A549 (cell line): ENCODE data around the gene PSMA2. TPM values are rescaled to one million over a fixed set of nuclear protein-coding genes. Genes with fewer than 3 reads are reported as not detected.

Experiments
- ATAC-seq, 2 experiments: fragments of 200-7000 bp in 1 of 2; fragments of >200 bp in 1 of 2; cut with Nextera tagmentation in 1 of 2; cut with Tn5 transposase in 1 of 2; 3 replicates each; pipeline versions ENCODE4 v1.8.0 to v1.9.1; 2018 to 2020; ENCODE audit warnings: mild to moderate bottlenecking in 1 of 2, moderate library complexity in 1 of 2
- CTCF ChIA-PET: fragments of 300-600 bp; sonication (Branson Sonifier 250); formaldehyde crosslinking; extraction: SDS; loops from one replicate; lab custom pipeline; 2021; ENCODE audit warnings: antibody characterized with exemption, inconsistent platforms; lab: Yijun Ruan, JAX
- POLR2A ChIA-PET: fragments of 350-600 bp; formaldehyde crosslinking; extraction: SDS; loops from one replicate; lab custom pipeline; 2021; ENCODE audit warnings: antibody characterized with exemption, inconsistent platforms; lab: Yijun Ruan, JAX
- DNase-seq, 2 experiments: peaks; one replicate each; pipeline versions ENCODE4 v3.0.0 to v3.0.0-alpha.2; 2011 to 2016; ENCODE audit warnings: low read depth in 1 of 2, low spot score in 1 of 2
- FAIRE-seq: peaks from 2 replicates; lab custom pipeline; 2011; peaks lifted over from hg19 to GRCh38; lab: Jason Lieb, UNC
- H3K27ac ChIP-seq, 2 experiments: fragments of >200 bp; sonication (Bioruptor Twin); formaldehyde crosslinking; 3 replicates each; pipeline ENCODE4 v1.5.1; 2016 to 2017
- H3K4me1 ChIP-seq: fragments of >200 bp; sonication (Bioruptor Twin); formaldehyde crosslinking; 3 replicates; pipeline ENCODE4 v1.6.1; 2016
- H3K4me2 ChIP-seq: fragments of >200 bp; sonication (Bioruptor Twin); formaldehyde crosslinking; 3 replicates; pipeline ENCODE4 v1.6.1; 2016
- H3K4me3 ChIP-seq: fragments of >200 bp; sonication (Bioruptor Twin); formaldehyde crosslinking; 3 replicates; pipeline ENCODE4 v1.5.1; 2016
- H3K9me3 ChIP-seq: fragments of >200 bp; sonication (Bioruptor Twin); formaldehyde crosslinking; 3 replicates; pipeline ENCODE4 v1.6.1; 2016
- CBX2 ChIP-seq: fragments of 200-600 bp; sonication (generic); IDR thresholded peaks from 2 replicates; pipeline ENCODE4 v1.6.1; 2016; ENCODE audit warnings: low read depth, mild to moderate bottlenecking, borderline replicate concordance
- CEBPB ChIP-seq, 2 experiments: fragments of >200 bp in 1 of 2; sonication (Bioruptor Twin) in 1 of 2; formaldehyde crosslinking in 1 of 2; IDR thresholded peaks; 2 replicates each; pipeline ENCODE4 v1.6.1; 2012 to 2016
- CHD2 ChIP-seq: fragments of 150-350 bp; IDR thresholded peaks from 2 replicates; pipeline ENCODE4 v1.6.1; 2014; ENCODE audit warnings: low read length; ENCODE audit not compliant: partially characterized antibody
- CHD4 ChIP-seq: fragments of 200-600 bp; sonication (generic); IDR thresholded peaks from 2 replicates; pipeline ENCODE4 v1.6.1; 2016; ENCODE audit warnings: antibody characterized with exemption, mild to moderate bottlenecking, borderline replicate concordance
- GATA3 ChIP-seq: IDR thresholded peaks from 2 replicates; pipeline ENCODE4 v1.6.1; 2012; ENCODE audit warnings: borderline replicate concordance
- HOXA7 ChIP-seq: fragments of 250-450 bp; sonication (Bioruptor Pico); IDR thresholded peaks from 2 replicates; pipeline ENCODE4 v1.5.0; 2020; ENCODE audit warnings: mild to moderate bottlenecking, moderate library complexity
- HOXB5 ChIP-seq: fragments of 250-450 bp; sonication (Bioruptor Pico); IDR thresholded peaks from 2 replicates; pipeline ENCODE4 v1.5.0; 2020; ENCODE audit warnings: mild to moderate bottlenecking, moderate library complexity
- JUN ChIP-seq, 2 experiments: fragments of >200 bp; sonication (Bioruptor Twin); formaldehyde crosslinking; IDR thresholded peaks; 2 replicates in 1 of 2; 3 replicates in 1 of 2; pipeline ENCODE4 v1.6.1; 2016 to 2017
- MAZ ChIP-seq: fragments of 150-350 bp; IDR thresholded peaks from 2 replicates; pipeline ENCODE4 v1.6.1; 2014; ENCODE audit warnings: antibody characterized with exemption, low read depth, low read length, borderline replicate concordance
- NFE2L2 ChIP-seq: fragments of 150-350 bp; conservative IDR thresholded peaks from 2 replicates; pipeline ENCODE4 v1.6.1; 2014; ENCODE audit warnings: low read length
- NPAS2 ChIP-seq: fragments of 250-450 bp; sonication (Bioruptor Pico); IDR thresholded peaks from 2 replicates; pipeline ENCODE4 v1.8.0; 2022; ENCODE audit warnings: mild to moderate bottlenecking, moderate library complexity, borderline replicate concordance
- POLR2A ChIP-seq: IDR thresholded peaks from 2 replicates; pipeline ENCODE4 v1.6.1; 2012; ENCODE audit warnings: mild to moderate bottlenecking, low read length
- POLR2AphosphoS2 ChIP-seq: conservative IDR thresholded peaks from 2 replicates; pipeline ENCODE4 v1.6.1; 2012; ENCODE audit warnings: low read length, improper control_type of control experiment, inconsistent platforms
- RAD21 ChIP-seq, 2 experiments: fragments of >200 bp in 1 of 2; sonication (Bioruptor Twin) in 1 of 2; formaldehyde crosslinking in 1 of 2; IDR thresholded peaks in 1 of 2; conservative IDR thresholded peaks in 1 of 2; 2 replicates in 1 of 2; 3 replicates in 1 of 2; pipeline ENCODE4 v1.6.1; 2012 to 2018; ENCODE audit warnings: inconsistent platforms in 1 of 2
- RCOR1 ChIP-seq: fragments of 150-350 bp; IDR thresholded peaks from 2 replicates; pipeline ENCODE4 v1.6.1; 2014; ENCODE audit warnings: antibody characterized with exemption, low read length, low read depth
- RFX5 ChIP-seq: fragments of 450-650 bp; IDR thresholded peaks from 2 replicates; pipeline ENCODE4 v1.7.1; 2014; ENCODE audit warnings: antibody characterized with exemption, mild to moderate bottlenecking, moderate library complexity
- ZC3H11A ChIP-seq: fragments of 450-650 bp; IDR thresholded peaks from 2 replicates; pipeline ENCODE4 v1.6.1; 2014; ENCODE audit warnings: antibody characterized with exemption, mild to moderate bottlenecking
- ZFP36 ChIP-seq: fragments of 450-650 bp; IDR thresholded peaks from 2 replicates; pipeline ENCODE4 v1.6.1; 2014; ENCODE audit warnings: borderline replicate concordance; ENCODE audit not compliant: partially characterized antibody
- ZNF302 ChIP-seq: fragments of 250-450 bp; sonication (Bioruptor Pico); IDR thresholded peaks from 2 replicates; pipeline ENCODE4 v1.9.0; 2021; ENCODE audit warnings: inconsistent platforms, mild to moderate bottlenecking, moderate library complexity
- WGBS: methylation state at CpG from one replicate; pipeline ENCODE4 v1.1.6; 2017; ENCODE audit errors: missing lambda C conversion rate; 5-methylcytosine and 5-hydroxymethylcytosine counted together
- polyA plus RNA-seq, 4 experiments: library from polyadenylated mRNA; depleted of rRNA in 3 of 4; stranded (reverse); fragments of >200 nt; fragmentation: RNase III in 1 of 4; extraction: RNeasy Plus Mini Kit Qiagen cat#74134 plus additional on column Dnase treatment in 1 of 4; gene quantifications; 2 replicates in 3 of 4; 3 replicates in 1 of 4; pipeline ENCODE4 v1.2.3, GENCODE V29; 2011 to 2017
- TF ChIP-seq, protein P1 (sequence below): IDR thresholded peaks from 2 replicates; pipeline ENCODE4 v1.6.1; 2012
- TF ChIP-seq, protein P2 (sequence below): fragments of 450-650 bp; IDR thresholded peaks from 2 replicates; pipeline ENCODE4 v1.6.1; 2014; ENCODE audit warnings: antibody characterized with exemption
- TF ChIP-seq, protein P3 (sequence below): IDR thresholded peaks from 2 replicates; pipeline ENCODE4 v1.6.1; 2012
- TF ChIP-seq, protein P4 (sequence below): fragments of >200 bp; sonication (Bioruptor Twin); formaldehyde crosslinking; IDR thresholded peaks from 3 replicates; pipeline ENCODE4 v1.6.1; 2016
- TF ChIP-seq, protein P5 (sequence below): IDR thresholded peaks from 2 replicates; pipeline ENCODE4 v1.6.1; 2012; ENCODE audit warnings: low read depth, borderline replicate concordance
- TF ChIP-seq, protein P6 (sequence below): fragments of 150-350 bp; IDR thresholded peaks from 2 replicates; pipeline ENCODE4 v1.6.1; 2014; ENCODE audit warnings: low read depth, mild to moderate bottlenecking, low read length
- TF ChIP-seq, protein P7 (sequence below): fragments of >200 bp; sonication (Bioruptor Twin); formaldehyde crosslinking; IDR thresholded peaks from 3 replicates; pipeline ENCODE4 v1.5.1; 2016

Gene PSMA2
- polyA plus RNA-seq, 2 of the 4 experiments (the other 2 are of a cell fraction) = 188 to 324 TPM

DNA sequence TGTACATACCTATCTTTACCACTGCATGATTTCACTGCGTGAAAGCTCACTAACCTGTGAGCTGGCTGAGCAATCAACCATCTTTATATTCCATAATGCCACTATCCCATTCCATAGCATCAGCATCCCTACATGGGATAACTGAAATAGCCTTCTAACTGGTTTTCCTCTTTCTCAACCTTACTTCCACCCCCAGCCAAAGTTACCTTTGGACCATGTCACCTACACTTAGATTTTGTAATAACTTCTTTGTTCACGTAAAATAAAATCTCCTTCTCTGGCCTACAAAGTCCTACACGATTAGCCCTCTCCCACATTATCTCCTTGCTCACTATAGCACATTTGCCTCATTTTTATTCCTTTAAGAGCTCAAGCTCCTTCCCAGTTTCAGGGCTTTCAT lies 2.5 kb downstream of the PSMA2 start (continued):
- TF ChIP-seq, protein P1, sequence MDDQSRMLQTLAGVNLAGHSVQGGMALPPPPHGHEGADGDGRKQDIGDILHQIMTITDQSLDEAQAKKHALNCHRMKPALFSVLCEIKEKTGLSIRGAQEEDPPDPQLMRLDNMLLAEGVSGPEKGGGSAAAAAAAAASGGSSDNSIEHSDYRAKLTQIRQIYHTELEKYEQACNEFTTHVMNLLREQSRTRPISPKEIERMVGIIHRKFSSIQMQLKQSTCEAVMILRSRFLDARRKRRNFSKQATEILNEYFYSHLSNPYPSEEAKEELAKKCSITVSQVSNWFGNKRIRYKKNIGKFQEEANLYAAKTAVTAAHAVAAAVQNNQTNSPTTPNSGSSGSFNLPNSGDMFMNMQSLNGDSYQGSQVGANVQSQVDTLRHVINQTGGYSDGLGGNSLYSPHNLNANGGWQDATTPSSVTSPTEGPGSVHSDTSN = no peak
- no peak for TF ChIP-seq RFX5

DNA sequence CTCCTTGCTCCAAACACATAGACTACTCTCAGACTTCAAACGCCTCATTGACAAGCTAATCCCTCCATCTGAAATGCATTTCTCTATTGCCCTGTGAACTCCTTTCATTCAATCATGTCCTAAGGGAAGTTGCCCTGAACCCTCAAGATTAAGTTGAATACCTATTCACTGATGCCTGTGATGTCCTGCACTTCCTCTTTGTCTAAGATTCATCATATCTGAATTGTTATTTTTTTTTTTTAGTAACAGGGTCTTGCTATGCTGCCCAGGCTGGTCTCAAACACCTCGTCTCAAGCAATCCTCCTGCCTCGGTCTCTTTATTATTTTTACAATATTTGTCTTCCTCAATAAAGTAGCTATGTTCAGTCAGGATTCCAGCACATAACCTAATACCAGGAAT lies 3.2 kb downstream of the PSMA2 start:
- DNase-seq (no peak), FAIRE-seq (no peak), ATAC-seq (no peak)
- no peak overlapping the region for H3K27ac ChIP-seq
- 62% methylated on average over 3 of the region's 3 CpGs for WGBS
- no peak overlapping the region for H3K4me2 ChIP-seq
- no peaks in the 10 kb centered on the region for H3K9me3 ChIP-seq
- no peak overlapping the region for H3K4me3 ChIP-seq
- H3K4me1 ChIP-seq = peaks cover 21% of the 10 kb centered on the region; the same call in 2 of the 3 replicates
- ChIA-PET POLR2A (no interaction called here), CTCF (interaction anchor here (0.5 to 6.1 kb wide), 5 partner anchors 9 to 518 kb away, joined by 3 to 53 read pairs (median 3); no protein-coding TSS in a partner anchor)
- TF ChIP-seq, protein P2, sequence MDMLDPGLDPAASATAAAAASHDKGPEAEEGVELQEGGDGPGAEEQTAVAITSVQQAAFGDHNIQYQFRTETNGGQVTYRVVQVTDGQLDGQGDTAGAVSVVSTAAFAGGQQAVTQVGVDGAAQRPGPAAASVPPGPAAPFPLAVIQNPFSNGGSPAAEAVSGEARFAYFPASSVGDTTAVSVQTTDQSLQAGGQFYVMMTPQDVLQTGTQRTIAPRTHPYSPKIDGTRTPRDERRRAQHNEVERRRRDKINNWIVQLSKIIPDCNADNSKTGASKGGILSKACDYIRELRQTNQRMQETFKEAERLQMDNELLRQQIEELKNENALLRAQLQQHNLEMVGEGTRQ = no peak
- TF ChIP-seq GATA3 = no peak
- TF ChIP-seq ZNF302 (CRISPR knock-in tag) = no peak
- TF ChIP-seq, protein P3, sequence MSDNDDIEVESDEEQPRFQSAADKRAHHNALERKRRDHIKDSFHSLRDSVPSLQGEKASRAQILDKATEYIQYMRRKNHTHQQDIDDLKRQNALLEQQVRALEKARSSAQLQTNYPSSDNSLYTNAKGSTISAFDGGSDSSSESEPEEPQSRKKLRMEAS = no peak
- TF ChIP-seq, protein P4, sequence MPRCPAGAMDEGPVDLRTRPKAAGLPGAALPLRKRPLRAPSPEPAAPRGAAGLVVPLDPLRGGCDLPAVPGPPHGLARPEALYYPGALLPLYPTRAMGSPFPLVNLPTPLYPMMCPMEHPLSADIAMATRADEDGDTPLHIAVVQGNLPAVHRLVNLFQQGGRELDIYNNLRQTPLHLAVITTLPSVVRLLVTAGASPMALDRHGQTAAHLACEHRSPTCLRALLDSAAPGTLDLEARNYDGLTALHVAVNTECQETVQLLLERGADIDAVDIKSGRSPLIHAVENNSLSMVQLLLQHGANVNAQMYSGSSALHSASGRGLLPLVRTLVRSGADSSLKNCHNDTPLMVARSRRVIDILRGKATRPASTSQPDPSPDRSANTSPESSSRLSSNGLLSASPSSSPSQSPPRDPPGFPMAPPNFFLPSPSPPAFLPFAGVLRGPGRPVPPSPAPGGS = no peak
- TF ChIP-seq NFE2L2 = no peak

DNA sequence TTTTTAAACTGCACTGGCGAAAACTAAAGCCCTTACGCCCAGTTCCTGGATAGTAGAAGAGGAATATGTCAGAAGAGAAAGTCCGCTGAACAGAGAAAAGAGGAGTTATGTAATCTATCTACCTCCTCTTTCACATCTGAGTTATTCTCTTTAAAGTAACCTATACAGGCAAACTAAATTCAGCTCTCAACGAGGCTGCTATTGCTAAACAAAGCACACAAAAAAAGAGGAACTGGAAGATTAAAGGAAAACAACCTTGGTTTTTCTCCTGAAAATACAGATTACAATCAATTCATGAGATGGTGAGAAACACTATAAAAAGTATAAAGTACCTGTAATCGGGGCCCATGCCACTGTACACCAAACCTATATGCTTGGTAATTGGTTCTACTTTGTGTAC lies 5.8 kb downstream of the PSMA2 start:
- no peak overlapping the region for H3K4me3 ChIP-seq
- TF ChIP-seq CHD4 (no peak), ZC3H11A (no peak), RAD21 (conservative IDR thresholded peaks at IDR 0.05 in 1 of 2, IDR thresholded peaks at IDR 0.05 in 1 of 2) (no peak), CBX2 (no peak), POLR2A (no peak), HOXA7 (no peak)
- H3K4me1 ChIP-seq = peaks cover 16% of the 10 kb centered on the region; the same call in 2 of the 3 replicates
- ChIA-PET POLR2A (no interaction called here), CTCF (interaction anchor here (0.7 to 3.1 kb wide), 3 partner anchors 15 to 912 kb away, joined by 4 to 11 read pairs (median 5); no protein-coding TSS in a partner anchor)
- ATAC-seq = no peak
- 89% methylated on average over 5 of the region's 5 CpGs for WGBS
- no peak overlapping the region for H3K27ac ChIP-seq
- H3K9me3 ChIP-seq = no peaks in the 10 kb centered on the region
- DNase-seq = no peak
- H3K4me2 ChIP-seq = no peak overlapping the region
- no peak for FAIRE-seq

DNA sequence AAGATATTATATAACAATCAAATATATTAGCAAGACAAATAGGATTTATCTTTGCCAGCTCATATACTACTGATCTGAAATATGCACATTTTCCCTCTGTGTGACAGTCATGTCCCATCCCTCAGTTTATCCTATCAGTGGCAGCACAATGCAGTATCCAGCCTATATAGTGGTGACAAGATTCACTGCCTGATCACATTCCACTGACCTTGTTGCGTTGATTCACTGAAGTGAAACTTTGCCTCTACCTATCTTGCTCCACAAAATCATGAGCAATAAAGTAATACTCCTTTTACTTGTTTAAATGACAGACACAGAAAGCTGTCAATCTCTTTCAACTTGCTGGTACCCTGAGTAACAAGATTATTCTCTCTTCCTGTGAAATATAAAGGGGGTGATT lies 6.3 kb downstream of the PSMA2 start:
- ChIA-PET CTCF (interaction anchor here (3.1 kb wide), 1 partner anchor 16 kb away, joined by 11 read pairs; no protein-coding TSS in a partner anchor), POLR2A (no interaction called here)
- H3K9me3 ChIP-seq = no peaks in the 10 kb centered on the region
- FAIRE-seq (no peak), DNase-seq (no peak)
- WGBS = 100% methylated on average over 1 of the region's 1 CpG
- TF ChIP-seq RCOR1 (no peak), MAZ (no peak), HOXB5 (CRISPR knock-in tag) (no peak), NPAS2 (CRISPR knock-in tag) (no peak), HOXA7 (no peak), ZFP36 (no peak), CEBPB (IDR thresholded peaks at IDR 0.05) (no peak), POLR2AphosphoS2 (no peak), POLR2A (no peak), CHD2 (no peak), JUN (IDR thresholded peaks at IDR 0.05) (no peak)
- TF ChIP-seq, protein P5, sequence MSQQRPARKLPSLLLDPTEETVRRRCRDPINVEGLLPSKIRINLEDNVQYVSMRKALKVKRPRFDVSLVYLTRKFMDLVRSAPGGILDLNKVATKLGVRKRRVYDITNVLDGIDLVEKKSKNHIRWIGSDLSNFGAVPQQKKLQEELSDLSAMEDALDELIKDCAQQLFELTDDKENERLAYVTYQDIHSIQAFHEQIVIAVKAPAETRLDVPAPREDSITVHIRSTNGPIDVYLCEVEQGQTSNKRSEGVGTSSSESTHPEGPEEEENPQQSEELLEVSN = no peak
- TF ChIP-seq, protein P6, sequence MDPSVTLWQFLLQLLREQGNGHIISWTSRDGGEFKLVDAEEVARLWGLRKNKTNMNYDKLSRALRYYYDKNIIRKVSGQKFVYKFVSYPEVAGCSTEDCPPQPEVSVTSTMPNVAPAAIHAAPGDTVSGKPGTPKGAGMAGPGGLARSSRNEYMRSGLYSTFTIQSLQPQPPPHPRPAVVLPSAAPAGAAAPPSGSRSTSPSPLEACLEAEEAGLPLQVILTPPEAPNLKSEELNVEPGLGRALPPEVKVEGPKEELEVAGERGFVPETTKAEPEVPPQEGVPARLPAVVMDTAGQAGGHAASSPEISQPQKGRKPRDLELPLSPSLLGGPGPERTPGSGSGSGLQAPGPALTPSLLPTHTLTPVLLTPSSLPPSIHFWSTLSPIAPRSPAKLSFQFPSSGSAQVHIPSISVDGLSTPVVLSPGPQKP = no peak
- TF ChIP-seq, protein P7, sequence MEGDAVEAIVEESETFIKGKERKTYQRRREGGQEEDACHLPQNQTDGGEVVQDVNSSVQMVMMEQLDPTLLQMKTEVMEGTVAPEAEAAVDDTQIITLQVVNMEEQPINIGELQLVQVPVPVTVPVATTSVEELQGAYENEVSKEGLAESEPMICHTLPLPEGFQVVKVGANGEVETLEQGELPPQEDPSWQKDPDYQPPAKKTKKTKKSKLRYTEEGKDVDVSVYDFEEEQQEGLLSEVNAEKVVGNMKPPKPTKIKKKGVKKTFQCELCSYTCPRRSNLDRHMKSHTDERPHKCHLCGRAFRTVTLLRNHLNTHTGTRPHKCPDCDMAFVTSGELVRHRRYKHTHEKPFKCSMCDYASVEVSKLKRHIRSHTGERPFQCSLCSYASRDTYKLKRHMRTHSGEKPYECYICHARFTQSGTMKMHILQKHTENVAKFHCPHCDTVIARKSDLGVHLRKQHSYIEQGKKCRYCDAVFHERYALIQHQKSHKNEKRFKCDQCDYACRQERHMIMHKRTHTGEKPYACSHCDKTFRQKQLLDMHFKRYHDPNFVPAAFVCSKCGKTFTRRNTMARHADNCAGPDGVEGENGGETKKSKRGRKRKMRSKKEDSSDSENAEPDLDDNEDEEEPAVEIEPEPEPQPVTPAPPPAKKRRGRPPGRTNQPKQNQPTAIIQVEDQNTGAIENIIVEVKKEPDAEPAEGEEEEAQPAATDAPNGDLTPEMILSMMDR = no peak
- TF ChIP-seq, all 56 proteins: peak for 0
- Histone ChIP-seq H3K4me3 (no peak overlapping the region), H3K27ac (no peak overlapping the region), H3K4me2 (no peak overlapping the region), H3K4me1 (peaks cover 14% of the 10 kb centered on the region; the same call in 2 of the 3 replicates)
- ATAC-seq = no peak
